GM12873 (cell line): Measurements from ENCODE around the gene NKTR.
A peak's percentile ranks its signal among the peaks of the same experiment; 100 is the strongest.

Source experiments
- TF ChIP-seq, protein P1 (sequence below): IDR thresholded peaks from 2 replicates; pipeline ENCODE4 v1.5.1; 2012; ENCODE audit warnings: low read depth, mild to moderate bottlenecking, moderate library complexity, low read length, control low read depth; ENCODE audit not compliant: insufficient read depth; ENCODE audit errors: missing control alignments

The NKTR gene

DNA sequence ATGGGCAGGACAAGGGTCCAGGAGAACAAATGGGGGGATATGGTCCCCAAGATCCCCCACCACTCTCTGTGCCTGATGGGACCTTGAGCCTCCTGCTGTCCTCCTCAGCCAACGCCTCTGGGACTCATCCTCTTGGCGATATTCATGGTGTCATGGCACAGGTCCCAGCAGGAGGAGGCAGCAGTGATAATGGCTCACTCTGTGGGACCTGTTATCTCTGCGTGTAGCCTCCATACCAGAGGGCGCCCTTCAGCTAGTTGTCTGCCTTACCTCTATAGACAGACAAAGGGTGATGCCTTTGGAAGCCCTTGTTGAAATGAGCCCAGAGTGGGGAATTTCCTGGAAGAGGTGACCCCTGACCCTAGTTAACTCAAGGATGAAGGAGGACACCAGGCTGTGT, 60.4 kb downstream of the NKTR start:
- TF ChIP-seq, protein P1, sequence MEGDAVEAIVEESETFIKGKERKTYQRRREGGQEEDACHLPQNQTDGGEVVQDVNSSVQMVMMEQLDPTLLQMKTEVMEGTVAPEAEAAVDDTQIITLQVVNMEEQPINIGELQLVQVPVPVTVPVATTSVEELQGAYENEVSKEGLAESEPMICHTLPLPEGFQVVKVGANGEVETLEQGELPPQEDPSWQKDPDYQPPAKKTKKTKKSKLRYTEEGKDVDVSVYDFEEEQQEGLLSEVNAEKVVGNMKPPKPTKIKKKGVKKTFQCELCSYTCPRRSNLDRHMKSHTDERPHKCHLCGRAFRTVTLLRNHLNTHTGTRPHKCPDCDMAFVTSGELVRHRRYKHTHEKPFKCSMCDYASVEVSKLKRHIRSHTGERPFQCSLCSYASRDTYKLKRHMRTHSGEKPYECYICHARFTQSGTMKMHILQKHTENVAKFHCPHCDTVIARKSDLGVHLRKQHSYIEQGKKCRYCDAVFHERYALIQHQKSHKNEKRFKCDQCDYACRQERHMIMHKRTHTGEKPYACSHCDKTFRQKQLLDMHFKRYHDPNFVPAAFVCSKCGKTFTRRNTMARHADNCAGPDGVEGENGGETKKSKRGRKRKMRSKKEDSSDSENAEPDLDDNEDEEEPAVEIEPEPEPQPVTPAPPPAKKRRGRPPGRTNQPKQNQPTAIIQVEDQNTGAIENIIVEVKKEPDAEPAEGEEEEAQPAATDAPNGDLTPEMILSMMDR: peak; percentile 34

DNA sequence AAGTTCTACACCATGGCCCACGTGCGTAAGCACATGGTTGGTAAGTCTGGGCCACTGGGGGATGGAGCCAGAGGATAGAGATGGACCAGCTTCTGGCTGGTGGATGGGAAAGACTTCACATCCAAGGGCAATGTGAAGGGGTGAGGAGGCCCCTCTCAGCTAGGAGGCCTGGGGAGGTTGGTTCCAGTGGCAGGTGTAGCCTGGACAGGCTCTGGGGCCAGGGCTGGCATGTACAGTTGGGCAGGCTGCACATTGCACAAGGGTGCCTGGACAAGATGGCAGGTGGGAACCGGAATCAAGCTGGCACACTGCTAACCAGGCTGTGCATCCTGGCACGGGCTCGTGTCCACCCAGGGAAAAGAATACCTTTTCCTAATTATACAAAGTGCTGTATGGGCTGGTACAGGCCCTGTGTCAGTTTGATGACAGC, 61.1 kb downstream of the NKTR start:
- TF ChIP-seq, protein P1: no peak

DNA sequence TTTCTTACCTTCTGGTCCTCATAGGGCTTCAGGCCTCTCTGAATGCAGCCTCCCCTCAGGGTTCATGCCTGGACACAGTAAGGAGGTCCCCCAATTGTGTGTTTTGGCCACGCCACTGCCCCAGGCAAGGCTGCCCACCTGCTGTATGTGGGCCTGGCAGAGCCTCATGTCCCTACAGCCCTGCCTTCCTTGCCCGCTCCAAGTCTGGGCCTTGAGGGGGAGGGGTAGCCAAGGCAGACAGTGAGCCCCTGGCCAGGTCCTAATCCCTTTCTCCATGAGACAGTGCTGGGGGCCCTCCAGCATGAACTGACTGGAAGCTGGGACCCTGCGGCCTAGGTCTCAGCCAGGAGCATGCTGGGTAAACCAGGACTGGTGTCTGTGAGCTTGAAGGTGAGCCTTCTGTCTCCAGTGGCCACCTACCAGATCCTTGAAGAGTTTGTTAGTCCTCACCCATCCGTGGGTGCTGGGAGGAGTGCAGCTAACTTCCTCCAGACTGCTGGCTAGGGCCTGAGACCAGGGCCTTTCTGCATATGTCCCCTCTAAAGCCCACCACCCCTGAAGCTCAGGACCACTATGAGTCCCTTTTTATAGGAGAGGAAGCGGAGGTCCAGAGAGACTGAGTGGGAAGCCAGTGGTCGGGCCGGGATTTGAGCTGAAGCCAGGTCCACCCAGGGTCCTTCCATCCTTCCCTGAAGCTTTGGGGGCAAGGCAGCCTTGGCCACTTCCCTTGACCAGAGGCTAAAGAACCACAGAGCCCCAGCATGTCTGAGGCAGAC, 61.7 kb downstream of the NKTR start:
- TF ChIP-seq, protein P1: no peak

DNA sequence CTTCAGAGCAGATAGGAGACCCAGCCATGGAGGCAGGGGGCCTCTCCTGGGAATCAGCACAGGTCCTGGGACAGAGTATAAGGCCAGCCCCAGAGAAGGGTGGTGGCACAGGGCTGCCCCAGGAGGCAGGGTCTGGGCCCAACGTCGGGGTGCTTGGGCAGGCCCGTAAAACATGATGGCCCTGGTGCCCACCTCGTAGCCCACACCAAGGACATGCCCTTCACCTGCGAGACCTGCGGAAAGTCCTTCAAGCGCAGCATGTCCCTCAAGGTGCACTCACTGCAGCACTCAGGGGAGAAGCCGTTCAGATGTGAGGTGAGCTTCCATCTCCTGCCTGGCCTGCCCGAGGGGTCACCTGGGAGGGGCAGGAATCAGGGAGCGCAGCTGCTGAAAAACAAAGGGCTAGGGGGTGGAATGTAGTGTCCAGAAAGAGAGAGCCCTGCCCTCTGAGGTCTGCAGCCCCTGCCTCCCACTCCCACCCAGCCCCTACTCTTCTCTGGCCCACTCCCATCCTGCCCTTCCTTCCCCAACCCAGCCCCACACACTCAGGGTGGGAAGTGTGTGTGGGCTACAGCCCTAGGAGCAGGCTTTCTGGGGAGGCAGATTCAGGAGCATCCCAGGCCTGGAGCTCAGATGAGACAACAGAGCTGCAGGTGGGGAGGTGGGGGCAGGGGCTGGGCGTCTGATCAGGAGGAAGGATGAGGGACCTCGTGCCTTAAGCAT, 62.5 kb downstream of the NKTR start:
- TF ChIP-seq, protein P1: no peak

DNA sequence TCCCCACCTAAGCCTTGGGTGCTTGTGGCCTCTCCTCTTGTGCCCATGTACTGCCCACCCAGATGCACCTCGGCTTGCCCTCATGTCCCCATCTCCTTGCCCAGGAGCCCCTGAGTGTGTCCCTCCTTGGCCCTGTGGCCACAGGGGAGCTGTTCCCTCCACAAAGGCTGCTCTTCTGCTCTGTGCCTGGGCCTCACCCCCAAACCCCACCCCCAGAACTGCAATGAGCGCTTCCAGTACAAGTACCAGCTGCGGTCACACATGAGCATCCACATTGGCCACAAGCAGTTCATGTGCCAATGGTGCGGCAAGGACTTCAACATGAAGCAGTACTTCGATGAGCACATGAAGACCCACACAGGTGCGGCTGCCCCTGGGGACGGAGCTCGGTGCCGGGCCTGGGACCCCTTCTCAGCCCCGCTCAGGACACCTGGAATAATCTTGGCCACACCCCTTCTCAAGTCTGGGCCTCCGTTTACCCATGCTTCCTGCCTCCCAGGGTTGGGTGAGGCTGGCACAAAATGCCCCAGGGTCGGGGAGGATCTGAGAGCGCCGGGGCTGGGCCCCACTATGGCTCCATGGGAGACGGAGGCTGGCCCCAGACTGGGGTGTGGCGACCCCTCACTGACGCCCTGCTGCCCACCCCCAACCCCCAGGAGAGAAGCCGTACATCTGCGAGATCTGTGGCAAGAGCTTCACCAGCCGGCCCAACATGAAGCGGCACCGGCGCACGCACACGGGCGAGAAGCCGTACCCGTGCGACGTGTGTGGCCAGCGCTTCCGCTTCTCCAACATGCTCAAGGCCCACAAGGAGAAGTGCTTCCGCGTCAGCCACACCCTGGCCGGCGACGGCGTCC, 63.3 kb downstream of the NKTR start:
- TF ChIP-seq, protein P1: no peak

DNA sequence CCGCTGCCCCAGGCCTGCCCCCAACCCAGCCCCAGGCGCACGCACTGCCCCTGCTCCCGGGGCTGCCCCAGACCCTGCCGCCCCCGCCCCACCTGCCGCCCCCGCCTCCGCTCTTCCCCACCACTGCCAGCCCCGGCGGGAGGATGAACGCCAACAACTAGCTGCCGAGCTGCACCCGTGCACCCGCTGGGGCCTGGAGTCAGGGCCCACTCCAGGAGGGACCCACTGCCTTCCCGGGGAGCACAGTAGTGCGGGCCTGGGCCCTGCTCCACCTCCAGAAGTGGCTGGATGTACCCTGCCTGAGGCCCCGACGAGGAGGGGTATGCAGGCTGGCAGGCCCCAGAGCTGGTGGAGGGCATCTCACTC, 63.9 kb downstream of the NKTR start:
- TF ChIP-seq, protein P1: no peak
